TTC549 (cell line): ENCODE results near the gene MAPK9.
"Not testable (repeated sequence)": the region's sequence is repeated elsewhere in the genome, so short reads cannot be mapped to it uniquely, and the experiment has no call there.

Experiments
- FAIRE-seq: peaks from 2 replicates; lab custom pipeline; 2012; peaks lifted over from hg19 to GRCh38; lab: Jason Lieb, UNC

MAPK9 gene

DNA sequence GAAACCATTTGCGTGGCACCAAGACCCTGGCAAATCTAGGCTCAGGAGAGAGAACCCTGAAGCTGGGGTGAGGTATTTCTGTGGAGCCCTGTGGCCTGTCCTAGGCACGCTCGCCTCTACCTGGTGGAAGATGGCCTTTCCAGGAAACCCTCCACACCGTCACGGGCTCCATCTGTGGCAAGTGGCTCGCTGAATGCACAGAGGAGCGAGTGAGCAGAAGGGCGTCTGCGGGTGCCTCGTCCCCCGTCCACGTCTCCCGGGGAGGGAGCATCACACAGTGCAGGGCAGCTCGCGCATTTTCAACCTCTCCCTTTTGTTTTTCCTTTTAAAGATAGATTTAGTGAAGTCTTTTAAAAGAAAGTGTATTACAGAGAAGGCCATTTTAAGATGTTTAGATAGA is 57.6 kb downstream of the MAPK9 start:
- no peak for FAIRE-seq

DNA sequence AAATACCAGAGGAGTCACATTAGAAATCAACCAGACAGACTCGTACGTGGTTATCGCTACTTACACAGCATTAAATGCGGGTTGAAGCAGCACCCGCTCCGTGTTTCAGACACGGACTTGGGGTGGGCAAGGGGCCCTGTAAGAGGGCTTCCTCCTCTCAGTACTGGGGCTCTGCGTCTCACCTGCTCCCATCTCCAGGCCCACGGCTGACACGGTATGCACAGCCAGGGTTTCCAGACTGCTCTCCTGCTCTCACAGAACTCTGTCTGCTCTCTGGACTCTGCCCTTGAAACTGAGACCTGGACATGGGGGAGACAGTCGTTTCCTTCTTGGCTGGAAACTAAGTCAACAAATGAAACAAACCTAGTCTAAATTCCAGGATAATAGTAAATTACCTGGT is 58.2 kb downstream of the MAPK9 start:
- FAIRE-seq: no peak

DNA sequence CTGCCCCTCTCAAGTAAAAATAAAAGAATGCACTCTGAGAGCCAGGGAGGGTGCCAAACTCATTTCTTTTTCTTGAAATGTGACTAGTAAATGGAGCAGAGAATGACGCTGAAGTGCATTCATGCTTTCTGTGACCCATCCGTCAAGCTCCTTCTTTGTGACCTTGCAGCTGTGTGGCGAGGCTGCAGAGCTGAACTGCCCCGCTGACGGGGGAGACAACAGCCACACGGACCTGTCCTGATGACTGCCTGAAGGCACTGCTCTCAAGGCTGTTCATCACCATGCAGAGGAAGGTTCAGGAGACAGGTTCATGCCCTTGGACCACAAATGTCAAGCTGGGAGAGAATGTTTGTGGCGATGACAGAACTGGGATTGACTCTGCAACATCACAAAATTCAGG is 61.9 kb downstream of the MAPK9 start:
- no peak for FAIRE-seq

DNA sequence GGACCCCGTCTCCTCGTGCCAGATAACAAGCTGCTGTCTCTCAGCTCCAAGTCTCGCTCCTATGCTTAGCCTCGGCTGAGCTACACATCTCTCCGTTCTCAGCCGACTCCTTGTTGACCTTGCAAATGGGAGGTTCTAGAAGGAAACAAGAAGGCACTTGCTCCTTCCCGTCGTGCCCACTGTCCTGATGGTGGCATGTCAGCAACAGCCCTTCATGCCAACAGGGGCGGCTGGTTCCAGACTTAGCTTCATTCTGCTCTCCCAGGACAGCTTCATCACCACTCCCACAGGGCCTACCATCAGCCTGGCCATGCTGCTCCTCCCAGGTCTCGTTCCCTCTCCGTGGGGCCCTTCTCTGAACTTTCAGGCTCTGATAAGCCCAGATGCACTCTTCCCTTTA is 69.8 kb downstream of the MAPK9 start:
- no peak for FAIRE-seq

DNA sequence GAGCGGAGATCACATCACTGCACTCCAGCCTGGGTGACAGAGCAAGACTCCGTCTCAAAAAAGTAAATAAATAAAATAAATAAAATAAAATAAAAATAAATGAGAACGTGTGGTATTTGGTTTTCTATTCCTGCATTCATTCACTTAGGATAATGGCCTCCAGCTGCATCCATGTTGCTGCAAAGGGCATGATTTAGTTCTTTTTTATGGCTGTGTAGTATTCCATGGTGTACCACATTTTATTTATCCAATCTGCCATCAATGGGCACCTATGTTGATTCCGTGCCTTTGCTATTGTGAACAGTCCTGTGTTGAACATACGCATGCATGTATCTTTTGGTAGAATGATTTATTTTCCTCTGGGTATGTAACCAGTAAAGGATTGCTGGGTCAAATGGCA is 74.1 kb downstream of the MAPK9 start:
- FAIRE-seq: no peak

DNA sequence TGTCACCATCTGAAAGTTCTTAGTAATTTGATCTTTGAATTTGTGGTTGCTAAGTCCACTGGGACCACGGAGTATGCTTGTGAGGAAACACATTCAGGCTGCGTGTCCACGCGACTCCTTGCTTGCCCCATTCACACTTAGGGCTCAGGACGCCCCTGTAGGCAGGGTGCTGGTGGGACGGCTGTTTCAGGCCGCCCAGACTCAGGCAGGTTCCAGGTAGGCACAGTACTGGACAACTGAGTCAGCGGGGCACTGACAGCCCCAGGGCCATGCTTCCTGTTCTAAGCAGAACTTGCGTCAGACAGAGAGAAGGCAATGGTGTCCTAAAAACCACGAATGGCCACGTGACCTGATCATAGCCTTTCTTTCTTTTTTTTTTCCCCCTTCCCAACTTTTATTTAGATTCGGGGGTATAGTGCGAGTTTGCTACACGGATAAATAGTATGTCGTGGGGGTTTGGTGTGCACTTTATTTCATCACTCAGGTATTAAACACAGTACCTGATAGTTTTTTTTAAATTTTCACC is 75.2 kb downstream of the MAPK9 start:
- no peak for FAIRE-seq

DNA sequence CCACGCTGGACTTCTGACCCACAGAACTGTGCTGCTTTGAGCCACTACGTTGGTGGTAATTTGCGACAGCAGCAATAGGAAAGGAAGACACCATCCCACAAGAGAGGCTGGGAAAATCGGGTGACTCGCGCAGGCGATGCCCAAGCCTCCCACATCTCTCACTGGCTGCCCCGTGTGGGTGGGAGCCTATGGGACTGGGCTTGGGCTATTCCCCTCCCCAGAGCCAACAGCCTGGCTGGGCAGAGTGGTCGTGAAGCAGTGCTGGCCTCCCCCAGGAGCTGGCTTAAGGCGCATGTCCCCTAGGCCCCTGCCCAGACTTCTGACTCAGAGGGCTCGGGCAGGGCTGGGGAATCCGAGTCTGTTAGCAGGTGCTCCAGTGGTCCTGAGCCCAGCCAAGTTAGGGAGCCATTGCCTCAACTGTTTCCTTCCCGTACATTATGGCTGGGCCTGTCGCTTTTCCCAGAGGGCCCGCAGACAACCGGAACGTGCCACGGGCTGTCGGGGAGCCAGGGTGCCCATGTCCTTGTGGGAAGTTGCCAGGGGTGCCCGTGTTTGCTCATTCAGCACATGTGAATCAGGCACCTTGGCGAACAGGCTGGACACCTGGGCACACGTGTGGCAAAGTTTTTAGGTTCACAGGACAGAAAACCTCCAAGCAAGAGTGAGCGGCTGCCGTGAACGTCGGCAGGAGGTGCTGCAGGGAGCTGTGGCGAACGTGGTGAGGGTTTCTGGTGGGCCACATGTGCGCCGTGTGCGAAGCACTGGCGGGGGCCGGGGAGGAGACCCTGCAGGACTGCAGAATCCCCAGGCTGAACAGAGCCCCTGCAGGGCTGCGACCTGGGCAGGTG is 75.9 kb downstream of the MAPK9 start:
- FAIRE-seq: no peak

DNA sequence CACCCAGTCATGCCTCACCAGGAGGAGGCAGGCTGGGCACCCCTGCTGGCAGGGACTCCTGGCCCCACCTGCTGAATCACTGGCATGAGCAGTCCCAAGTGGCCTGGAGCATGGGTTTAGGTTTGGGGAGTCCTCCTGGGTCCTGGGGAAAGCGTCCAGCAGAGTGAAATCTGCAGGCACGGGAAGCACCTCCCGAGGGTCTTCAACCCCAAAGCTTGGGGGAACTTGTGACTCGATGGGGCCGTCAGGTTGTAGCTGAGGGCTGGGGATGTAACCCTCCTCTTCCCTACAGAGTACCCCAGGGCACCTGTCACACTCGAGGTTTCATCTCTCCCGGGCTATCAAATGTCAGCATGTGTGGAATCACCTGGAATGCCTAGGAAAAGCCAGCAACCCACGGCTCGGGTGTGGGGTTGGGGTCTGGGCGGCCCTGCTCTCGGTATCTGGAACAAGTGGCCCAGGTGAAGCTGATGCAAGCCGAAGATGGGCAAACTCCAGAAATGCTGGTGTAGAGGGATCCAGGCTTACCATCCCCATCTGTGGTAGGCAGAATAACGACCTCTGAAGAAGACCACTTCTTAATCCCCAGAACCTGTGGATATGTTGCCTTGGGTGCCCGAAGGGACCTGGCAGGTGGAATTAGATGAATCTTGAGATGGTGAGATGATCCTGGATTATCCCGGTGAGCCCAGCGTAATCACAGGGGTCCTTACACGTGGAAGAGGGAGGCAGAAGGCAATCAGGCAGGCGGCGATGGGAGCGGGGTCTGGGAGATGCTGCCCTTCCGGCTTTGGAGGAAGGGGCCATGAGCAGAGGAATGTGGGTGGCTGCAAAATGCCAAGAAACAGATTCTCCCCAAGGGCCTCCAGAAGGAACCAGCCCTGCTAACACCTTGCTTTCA is 76.8 kb downstream of the MAPK9 start:
- FAIRE-seq: no peak

DNA sequence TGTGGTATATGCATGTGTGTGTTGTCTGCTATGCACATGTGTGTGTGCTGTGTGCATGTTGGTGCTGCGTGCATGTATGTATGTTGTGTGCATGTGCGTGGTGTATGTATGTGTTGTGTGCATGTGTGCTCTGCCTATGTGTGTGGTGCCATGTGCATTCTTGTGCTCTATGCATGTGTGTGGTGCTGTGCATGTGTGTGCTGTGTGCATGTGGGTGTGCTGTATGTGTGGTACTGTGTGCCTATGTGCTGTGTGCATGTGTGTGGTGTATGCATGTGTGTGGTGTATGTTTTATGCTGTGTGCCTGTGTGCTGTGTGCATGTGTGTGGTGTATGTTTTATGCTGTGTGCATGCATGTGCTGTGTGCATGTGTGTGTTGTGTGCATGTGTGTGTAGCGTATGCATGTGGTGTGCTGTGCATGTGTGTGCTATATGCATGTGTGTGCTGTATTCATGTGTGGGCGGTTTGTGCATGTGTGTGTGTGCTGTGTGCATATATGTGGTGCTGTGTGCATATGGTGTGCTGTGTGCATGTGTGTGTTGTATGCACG is 78.2 kb downstream of the MAPK9 start:
- FAIRE-seq: no peak

DNA sequence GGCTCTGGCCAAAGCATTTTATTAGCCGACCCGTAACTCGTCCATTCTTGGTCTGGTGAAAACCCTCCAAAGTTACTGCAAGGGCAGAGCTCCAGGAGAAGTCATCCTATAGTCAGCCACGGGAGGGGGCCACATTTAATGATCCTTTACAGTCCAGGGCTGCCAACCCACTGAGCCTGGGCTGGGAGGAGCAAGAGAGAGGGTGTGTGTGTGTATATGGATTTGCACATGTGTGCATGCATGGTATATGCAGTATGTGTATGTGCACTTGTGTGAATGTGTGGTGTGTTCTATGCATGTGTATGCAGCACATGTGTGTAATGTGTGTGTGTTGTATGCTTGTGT is 78.7 kb downstream of the MAPK9 start:
- FAIRE-seq: no peak

DNA sequence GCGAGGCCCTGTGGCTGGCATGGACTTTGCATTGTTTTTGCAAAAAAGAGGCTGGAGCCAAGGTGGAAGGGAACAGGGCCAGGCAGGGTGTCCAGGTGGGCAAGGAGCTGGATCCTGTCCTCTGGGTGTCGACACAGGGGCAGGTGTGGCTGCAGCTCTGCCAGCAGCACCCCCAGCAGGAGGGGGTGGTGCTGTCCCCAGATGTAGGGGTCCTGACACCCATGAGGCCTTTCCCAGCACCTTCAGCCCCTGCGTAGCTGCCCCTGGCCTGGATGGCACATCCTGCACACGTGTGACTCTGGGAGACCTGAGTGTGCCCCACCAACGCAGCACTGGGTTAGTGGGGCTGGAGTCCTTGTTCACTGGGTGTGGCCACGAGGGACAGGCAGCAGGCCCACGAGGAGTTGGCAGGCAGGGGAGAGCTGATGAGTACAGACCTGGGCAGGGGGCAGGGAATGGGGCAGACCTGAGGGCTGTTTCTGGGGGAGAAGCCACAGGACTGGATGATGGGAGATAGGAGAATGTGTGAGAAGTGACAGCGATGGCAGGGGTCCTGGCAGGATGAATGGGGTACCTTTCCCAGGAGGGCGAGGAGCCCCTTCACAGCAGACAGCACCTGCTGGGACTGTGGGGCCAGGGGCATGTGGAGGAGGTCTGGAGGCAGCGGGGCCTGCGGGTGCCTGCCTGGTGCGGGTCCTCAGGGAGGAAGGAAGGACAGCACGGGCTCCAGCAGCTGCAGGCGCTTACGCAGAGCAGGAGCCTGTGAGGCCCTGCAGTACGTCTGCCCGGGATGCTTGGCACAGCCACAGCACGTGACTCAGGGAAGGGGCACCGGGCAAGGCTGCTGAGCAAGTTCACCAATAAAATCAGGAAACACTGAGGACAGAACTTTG is 79.3 kb downstream of the MAPK9 start:
- FAIRE-seq: no peak

DNA sequence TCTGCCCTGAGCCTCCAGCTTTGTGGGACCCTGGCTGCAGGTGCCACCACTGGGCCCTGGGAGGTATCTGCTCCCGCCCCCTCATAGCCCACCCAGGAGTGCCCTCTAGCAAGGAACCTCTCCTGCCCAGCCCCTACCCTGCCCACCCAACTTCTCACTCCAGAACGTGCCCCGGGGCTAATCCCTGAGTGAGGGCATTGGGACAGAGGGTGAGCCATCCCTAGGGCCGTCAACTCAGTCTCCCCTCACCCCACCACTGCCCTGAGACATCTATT is 80.2 kb downstream of the MAPK9 start:
- FAIRE-seq: no peak

DNA sequence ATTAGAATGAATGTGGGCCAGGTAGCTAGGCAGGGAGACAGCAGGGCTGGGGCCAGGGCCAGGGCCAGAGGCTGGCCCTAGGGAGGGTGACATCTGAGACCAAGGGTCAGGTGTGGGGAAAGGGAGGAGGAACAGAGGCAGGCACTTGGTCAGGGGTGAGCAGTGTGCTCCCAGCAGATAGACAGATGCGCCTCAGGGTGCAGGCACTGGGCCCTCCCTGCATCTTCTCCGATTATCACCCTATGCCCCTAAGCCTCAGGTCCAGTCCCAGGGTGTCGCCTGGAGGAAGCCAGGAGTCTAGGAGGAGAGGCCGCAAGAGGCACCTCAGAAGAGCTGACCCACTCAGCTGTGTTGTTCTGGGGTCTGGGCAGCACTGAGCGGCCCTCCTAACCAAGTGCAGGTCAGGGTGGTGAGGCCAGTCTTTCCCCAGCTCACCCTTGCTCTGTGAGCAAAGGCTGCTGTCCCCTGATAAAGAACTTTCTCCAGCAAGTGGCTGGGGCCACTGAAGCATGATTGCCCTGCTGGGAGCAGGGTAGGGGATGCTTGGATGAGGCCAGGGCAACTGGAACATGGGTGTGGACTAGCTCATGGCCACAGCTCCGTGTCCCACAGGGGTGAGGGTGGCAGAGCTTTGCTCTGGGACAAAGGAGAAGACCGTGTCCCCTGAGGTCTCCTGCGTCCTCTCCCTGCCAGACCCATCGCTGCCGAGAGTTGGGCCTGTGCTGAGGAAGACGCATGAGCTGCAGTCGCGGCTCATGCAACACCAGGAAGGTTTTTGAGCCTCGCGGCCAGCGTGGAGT is 80.7 kb downstream of the MAPK9 start:
- no peak for FAIRE-seq

DNA sequence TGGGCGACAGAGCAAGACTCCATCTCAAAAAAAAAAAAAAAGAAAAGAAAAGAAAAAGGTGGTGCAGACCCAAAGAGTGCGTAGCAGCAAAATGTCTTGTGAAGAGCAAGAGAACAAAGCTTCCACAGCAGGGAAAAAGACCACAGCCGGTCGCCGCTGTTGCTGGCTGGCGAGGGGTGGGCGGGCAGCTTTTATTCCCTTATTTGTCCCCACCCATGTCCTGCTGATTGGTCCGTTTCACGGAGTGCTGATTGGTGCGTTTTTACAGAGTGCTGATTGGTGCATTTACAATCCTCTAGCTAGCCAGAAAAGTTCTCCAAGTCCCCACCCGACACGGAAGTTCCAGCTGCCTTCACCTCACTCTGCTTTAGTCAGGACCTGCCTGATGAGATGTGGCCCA is 81.8 kb downstream of the MAPK9 start:
- FAIRE-seq: not testable (repeated sequence)

DNA sequence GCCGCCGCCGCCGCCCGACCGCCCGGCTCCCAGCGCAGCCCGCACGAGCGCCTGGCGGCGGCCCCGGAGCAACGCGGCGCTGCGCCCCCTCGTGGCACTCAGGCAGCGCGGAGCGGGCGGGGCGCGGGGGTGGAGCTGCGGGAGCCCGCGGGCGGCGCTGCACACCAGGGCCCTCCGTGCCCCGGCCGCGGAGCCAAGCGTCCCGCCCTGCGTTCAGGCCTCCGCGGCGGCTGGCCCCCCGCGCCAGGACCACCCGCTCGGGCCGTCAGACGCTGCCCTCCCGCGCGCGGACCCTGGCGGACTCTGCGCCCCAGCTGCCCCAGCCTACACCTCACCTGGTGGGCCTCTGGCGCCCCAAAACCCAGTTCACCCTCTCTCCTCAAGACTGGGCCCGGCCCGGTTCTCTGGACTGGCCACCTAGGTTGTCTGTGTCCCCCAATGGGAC is 82.7 kb downstream of the MAPK9 start, which contains the start of gene RASGEF1C:
TSS of gene RASGEF1C (minus strand) at position 75 of the 445 bp plus-strand sequence. CDS start 71,159 bp downstream, outside the sequence.
- FAIRE-seq: no peak

DNA sequence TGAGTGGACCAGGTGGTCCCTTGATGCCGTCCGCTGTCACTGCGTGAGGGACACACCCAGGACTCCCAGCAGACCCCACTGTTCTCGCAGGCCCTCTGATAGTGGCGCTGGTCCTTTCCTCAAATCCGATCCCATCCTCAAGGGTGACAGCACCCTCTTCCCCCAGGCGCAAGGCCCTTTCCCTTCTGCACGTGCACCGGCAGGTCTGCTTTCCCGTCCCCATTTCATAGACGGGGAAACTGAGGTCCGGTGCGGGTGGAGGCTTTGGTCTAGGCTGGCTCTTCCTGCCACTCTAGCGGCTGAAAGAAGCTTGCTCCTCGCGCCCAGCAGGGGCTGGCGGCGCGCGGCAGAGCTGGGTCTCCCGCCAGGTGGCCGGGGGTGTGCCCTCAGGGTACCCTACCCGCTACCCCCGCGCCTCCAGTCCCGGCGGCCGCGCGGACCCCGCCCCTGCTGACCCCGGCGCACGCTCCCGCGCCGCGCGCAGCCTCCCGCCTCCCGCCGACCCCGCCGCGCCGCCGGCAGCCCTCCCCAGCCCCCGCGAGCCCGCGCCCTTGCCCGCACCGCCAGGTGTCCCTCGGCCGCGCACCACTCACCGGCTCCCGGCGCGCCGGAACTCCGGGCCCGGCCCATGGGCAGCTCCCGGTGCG is 83.3 kb downstream of the MAPK9 start:
- FAIRE-seq: no peak

DNA sequence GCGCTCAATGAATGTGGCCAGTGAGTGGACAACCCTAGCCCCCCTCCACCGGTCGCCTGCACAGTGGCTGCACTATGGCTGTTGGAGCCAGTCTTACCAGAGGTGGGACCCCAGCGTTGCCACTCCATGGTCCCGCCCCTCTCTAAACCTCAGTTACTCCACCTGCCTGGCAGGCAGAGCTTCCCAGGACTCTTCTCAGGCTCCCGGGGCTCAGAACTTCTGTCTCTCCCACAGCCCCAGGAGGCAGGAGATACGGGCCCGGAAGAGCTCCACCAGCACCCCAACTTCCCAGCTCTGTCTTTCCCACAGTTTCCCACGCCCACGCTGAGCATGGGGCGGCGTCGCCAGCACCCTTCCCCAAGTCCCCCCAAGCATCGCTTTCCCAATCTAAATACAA is 83.8 kb downstream of the MAPK9 start:
- no peak for FAIRE-seq

DNA sequence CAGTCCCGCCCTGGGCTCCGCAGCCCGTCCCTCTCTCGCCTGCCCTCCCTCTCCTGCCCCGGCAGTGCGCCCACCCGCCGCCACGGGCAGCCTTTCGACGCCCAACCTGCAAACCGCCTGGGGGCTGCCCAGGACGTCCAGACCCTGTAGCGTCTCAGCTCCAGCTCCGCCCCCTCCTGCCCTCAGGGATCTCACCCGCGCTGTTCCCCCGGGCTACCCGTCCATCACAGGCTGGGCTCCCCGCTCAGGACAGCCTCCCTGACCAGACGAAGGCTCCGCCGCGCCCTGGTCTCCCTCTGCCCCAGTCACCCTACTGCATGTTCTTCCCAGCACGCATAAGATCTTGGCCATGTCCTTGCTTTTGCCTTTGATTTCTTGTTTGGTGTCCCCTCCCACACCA is 84.3 kb downstream of the MAPK9 start:
- no peak for FAIRE-seq

DNA sequence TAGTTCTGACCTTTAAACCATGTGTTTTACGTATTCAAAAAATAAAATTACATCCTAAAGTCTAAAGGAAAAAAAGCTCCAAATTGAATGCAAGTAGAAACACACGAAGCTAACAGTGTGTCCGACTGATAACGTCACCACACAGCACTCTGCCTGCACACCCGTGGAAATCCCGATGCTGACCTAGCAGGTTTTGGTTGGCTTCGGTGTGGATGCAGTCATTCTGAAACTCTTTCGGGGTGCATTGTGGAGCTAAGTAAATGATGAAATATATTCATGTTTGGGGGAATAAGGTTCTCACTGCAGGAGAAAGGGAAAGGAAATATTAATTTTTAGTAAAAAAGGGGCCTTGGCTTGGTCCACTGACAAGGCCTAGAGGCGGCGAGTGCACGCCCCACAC is 84.9 kb downstream of the MAPK9 start:
- FAIRE-seq: no peak

DNA sequence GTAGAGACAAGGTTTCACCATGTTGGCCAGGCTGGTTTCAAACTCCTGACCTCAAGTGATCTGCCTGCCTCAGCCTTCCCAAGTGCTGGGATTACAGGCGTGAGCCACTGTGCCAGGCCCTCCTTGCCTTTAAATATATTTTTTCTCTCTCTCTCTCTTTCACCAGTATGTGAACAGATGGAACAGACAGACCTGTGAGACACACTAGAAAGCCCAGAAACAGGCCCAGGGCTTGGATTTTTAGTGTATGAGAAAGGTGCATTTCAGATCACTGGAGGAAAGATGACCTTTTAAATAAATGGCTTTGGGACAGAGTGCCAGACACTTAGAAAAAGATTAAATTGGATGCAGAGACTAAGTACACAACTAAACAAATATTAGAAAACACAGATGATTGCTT is 86.0 kb downstream of the MAPK9 start:
- FAIRE-seq: no peak
